ENCODE measurements around the gene GALNT10. TPM values are rescaled to one million over a fixed set of nuclear protein-coding genes. Genes with fewer than 3 reads are reported as not detected.
A peak's percentile ranks its signal among the peaks of the same experiment; 100 is the strongest.

The GALNT10 gene
- total RNA-seq, 4 donors from 2014 or later = 21.4 to 49.8 (median 44.7) TPM

DNA sequence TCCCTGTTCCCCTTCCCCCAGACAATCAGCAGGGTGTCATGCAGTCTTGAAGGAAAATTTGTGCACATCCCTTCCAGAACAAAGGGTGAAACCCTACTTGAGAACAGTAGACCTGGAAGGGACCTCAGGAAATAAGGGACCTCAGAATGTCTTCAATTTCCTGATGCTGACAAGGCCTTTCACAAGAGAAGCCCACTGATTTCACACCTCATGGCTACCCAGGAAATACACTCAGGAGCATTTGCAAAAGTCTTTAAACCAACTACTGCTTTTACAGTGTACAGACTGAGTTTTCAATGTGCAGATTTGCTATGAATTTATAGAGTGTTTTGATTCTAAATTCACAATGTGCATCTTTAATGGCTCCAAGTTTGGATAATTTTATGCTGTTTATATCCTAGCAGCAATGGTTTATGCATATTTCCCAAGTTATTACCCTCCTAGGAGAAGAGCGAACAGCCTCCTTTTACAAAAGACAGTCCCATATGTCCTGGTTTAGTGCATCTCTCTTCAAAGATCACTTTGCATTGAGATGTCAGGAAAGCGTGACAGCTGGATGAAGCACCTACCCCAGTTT is 74.8 kb downstream of the GALNT10 start:
- no peaks in the 10 kb centered on the region for H3K36me3 ChIP-seq

DNA sequence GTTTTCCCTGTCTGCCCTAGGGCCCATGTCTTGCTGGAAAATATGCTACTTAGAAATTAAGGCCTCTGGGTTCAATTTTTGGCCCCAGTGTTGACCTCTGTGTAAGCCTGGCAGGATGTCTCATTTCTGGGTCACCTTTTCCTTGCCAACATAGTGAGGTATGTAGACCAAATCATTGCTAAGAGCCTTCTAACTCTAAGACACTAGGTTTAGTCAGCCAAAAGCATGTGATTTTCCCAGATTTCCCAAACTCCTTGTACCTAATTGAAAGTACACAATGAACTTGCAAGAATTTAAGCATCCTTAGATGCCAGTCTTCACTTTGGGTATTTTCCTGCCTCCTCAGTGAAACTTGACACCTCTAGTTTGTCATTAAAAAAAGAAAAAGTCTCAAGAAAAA is 77.0 kb downstream of the GALNT10 start:
- H3K36me3 ChIP-seq = no peaks in the 10 kb centered on the region
- no peak overlapping the region for H3K27ac ChIP-seq (replicated peaks in 1 of 4)
- no peaks in the 10 kb centered on the region for H3K9me3 ChIP-seq
- H3K27me3 ChIP-seq = no peaks in the 10 kb centered on the region
- intact Hi-C loops (cut with DNase I) = no loop called here
- peaks cover 8 to 30% (median 29%) of the 10 kb centered on the region in 4 donors for H3K4me1 ChIP-seq
- H3K4me3 ChIP-seq = no peak overlapping the region
- no peak for TF ChIP-seq POLR2AphosphoS5 (IDR thresholded peaks at IDR 0.05)
- TF ChIP-seq, protein P1, sequence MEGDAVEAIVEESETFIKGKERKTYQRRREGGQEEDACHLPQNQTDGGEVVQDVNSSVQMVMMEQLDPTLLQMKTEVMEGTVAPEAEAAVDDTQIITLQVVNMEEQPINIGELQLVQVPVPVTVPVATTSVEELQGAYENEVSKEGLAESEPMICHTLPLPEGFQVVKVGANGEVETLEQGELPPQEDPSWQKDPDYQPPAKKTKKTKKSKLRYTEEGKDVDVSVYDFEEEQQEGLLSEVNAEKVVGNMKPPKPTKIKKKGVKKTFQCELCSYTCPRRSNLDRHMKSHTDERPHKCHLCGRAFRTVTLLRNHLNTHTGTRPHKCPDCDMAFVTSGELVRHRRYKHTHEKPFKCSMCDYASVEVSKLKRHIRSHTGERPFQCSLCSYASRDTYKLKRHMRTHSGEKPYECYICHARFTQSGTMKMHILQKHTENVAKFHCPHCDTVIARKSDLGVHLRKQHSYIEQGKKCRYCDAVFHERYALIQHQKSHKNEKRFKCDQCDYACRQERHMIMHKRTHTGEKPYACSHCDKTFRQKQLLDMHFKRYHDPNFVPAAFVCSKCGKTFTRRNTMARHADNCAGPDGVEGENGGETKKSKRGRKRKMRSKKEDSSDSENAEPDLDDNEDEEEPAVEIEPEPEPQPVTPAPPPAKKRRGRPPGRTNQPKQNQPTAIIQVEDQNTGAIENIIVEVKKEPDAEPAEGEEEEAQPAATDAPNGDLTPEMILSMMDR (IDR thresholded peaks at IDR 0.05) = no peak
- TF ChIP-seq POLR2A (IDR thresholded peaks at IDR 0.05; ENCODE audit: low read depth) = no peak
- TF ChIP-seq EP300 (IDR thresholded peaks at IDR 0.05) = no peak
- no peak for DNase-seq (ENCODE audit: extremely low spot score)

More for the DNA sequence above, 74.8 kb downstream of the GALNT10 start:
- TF ChIP-seq, protein P1 (IDR thresholded peaks at IDR 0.05) = no peak
- TF ChIP-seq EP300 (IDR thresholded peaks at IDR 0.05) (no peak), POLR2A (IDR thresholded peaks at IDR 0.05; ENCODE audit: low read depth) (no peak), POLR2AphosphoS5 (IDR thresholded peaks at IDR 0.05) (no peak)
- H3K9me3 ChIP-seq = no peaks in the 10 kb centered on the region
- H3K4me3 ChIP-seq = no peak overlapping the region
- WGBS = 98% methylated on average over 2 of the region's 2 CpGs
- H3K27me3 ChIP-seq = no peaks in the 10 kb centered on the region
- no peak overlapping the region for H3K27ac ChIP-seq (replicated peaks in 1 of 4)
- intact Hi-C loops (cut with DNase I) = no loop called here
- peak; percentile 53 for DNase-seq (ENCODE audit: extremely low spot score)
- peaks cover 7 to 30% (median 27%) of the 10 kb centered on the region in 4 donors for H3K4me1 ChIP-seq

GRCh38 chr5:154268073-154268472 is 77.5 kb downstream of the GALNT10 start:
- no peak overlapping the region for H3K27ac ChIP-seq (replicated peaks in 1 of 4)
- H3K36me3 ChIP-seq = no peaks in the 10 kb centered on the region
- peaks cover 14 to 35% (median 34%) of the 10 kb centered on the region in 4 donors for H3K4me1 ChIP-seq
- no peaks in the 10 kb centered on the region for H3K9me3 ChIP-seq
- H3K4me3 ChIP-seq = no peak overlapping the region
- intact Hi-C loops (cut with DNase I) = no loop called here
- peak; percentile 31 for DNase-seq (ENCODE audit: extremely low spot score)
- TF ChIP-seq POLR2AphosphoS5 (IDR thresholded peaks at IDR 0.05) = no peak
- TF ChIP-seq POLR2A (IDR thresholded peaks at IDR 0.05; ENCODE audit: low read depth) = no peak
- no peak for TF ChIP-seq EP300 (IDR thresholded peaks at IDR 0.05)
- TF ChIP-seq, protein P1 (IDR thresholded peaks at IDR 0.05) = no peak
- 90% methylated on average over 3 of the region's 3 CpGs for WGBS
- no peaks in the 10 kb centered on the region for H3K27me3 ChIP-seq

DNA sequence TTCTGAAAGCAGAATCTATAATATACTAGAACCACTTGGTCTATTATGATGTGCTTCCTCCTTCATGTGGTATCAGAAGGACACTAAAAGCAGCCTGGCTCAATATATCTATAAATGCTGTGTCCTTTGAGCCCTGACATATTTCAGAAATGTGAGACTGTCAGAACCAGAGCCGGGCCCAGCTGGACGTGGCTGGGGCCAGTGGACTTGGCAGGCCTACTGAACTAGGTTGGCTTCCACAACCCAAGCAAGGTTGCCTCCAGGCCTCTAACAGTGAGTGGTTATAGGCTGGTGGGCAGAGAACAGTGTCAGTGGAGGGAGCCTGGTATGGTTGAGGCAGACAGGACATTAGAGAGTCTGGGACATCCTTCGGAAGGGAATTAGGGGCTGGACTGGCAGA is 78.9 kb downstream of the GALNT10 start:
- DNase-seq (ENCODE audit: extremely low spot score) = peak; percentile 26
- H3K27ac ChIP-seq (replicated peaks in 1 of 4) = no peak overlapping the region
- no peak overlapping the region for H3K4me3 ChIP-seq
- TF ChIP-seq POLR2AphosphoS5 (IDR thresholded peaks at IDR 0.05) (no peak), EP300 (IDR thresholded peaks at IDR 0.05) (no peak), POLR2A (IDR thresholded peaks at IDR 0.05; ENCODE audit: low read depth) (no peak)
- TF ChIP-seq, protein P1 (IDR thresholded peaks at IDR 0.05) = no peak
- H3K36me3 ChIP-seq = no peaks in the 10 kb centered on the region
- no peaks in the 10 kb centered on the region for H3K9me3 ChIP-seq
- no peaks in the 10 kb centered on the region for H3K27me3 ChIP-seq
- H3K4me1 ChIP-seq = peaks cover 18 to 46% (median 39%) of the 10 kb centered on the region in 4 donors
- intact Hi-C loops (cut with DNase I) = no loop called here
- 87% methylated on average over 3 of the region's 3 CpGs for WGBS

GRCh38 chr5:154271466-154271865 is 80.9 kb downstream of the GALNT10 start:
- Histone ChIP-seq H3K4me3 (no peak overlapping the region), H3K27ac (replicated peaks in 1 of 4) (no peak overlapping the region), H3K4me1 (peaks cover 13 to 50% (median 44%) of the 10 kb centered on the region in 4 donors), H3K9me3 (no peaks in the 10 kb centered on the region), H3K27me3 (no peaks in the 10 kb centered on the region), H3K36me3 (no peaks in the 10 kb centered on the region)
- WGBS = 94% methylated on average over 1 of the region's 1 CpG
- DNase-seq (ENCODE audit: extremely low spot score) = no peak
- intact Hi-C loops (cut with DNase I) = no loop called here
- no peak for TF ChIP-seq POLR2AphosphoS5 (IDR thresholded peaks at IDR 0.05)
- TF ChIP-seq, protein P1 (IDR thresholded peaks at IDR 0.05) = no peak
- TF ChIP-seq EP300 (IDR thresholded peaks at IDR 0.05) = no peak
- no peak for TF ChIP-seq POLR2A (IDR thresholded peaks at IDR 0.05; ENCODE audit: low read depth)

All from esophagus muscularis mucosa (tissue), 4 donors.